HL-60 (cell line): ENCODE measurements around the gene NLK.

ENCODE experiments used
- CTCF ChIP-seq: IDR thresholded peaks from one replicate; pipeline ENCODE4 v1.5.1; 2011; ENCODE audit warnings: low read length, control low read depth, inconsistent platforms; ENCODE audit not compliant: insufficient read depth
- GABPA ChIP-seq: IDR thresholded peaks from 2 replicates; pipeline ENCODE4 v1.6.1; 2012; ENCODE audit warnings: low read depth
- POLR2AphosphoS5 ChIP-seq: IDR thresholded peaks from 2 replicates; pipeline ENCODE4 v1.6.1; 2012; ENCODE audit warnings: low read depth
- REST ChIP-seq: IDR thresholded peaks from 2 replicates; pipeline ENCODE4 v1.6.1; 2012; ENCODE audit warnings: low read depth; ENCODE audit not compliant: insufficient replicate concordance
- SPI1 ChIP-seq: IDR thresholded peaks from 2 replicates; pipeline ENCODE4 v1.6.1; 2012; ENCODE audit warnings: low read depth, mild to moderate bottlenecking, borderline replicate concordance

GRCh38 chr17:28004344-28004743 is 38.1 kb upstream of the NLK start:
- TF ChIP-seq CTCF (no peak), REST (no peak), POLR2AphosphoS5 (no peak), SPI1 (no peak), GABPA (no peak)
